DND-41 (cell line): ENCODE results near the gene SLC15A1.

Experiments
- EZH2 ChIP-seq: IDR thresholded peaks from 3 replicates; pipeline ENCODE4 v1.6.1; 2012; ENCODE audit warnings: borderline replicate concordance, low read depth, mild to moderate bottlenecking, moderate library complexity, low read length, inconsistent platforms; ENCODE audit not compliant: severe bottlenecking
- TF ChIP-seq, protein P1 (sequence below): IDR thresholded peaks from 2 replicates; pipeline ENCODE4 v1.5.1; 2012; ENCODE audit warnings: borderline replicate concordance, low read length, moderate library complexity, mild to moderate bottlenecking; ENCODE audit not compliant: poor library complexity, severe bottlenecking; ENCODE audit errors: extremely low read depth

DNA sequence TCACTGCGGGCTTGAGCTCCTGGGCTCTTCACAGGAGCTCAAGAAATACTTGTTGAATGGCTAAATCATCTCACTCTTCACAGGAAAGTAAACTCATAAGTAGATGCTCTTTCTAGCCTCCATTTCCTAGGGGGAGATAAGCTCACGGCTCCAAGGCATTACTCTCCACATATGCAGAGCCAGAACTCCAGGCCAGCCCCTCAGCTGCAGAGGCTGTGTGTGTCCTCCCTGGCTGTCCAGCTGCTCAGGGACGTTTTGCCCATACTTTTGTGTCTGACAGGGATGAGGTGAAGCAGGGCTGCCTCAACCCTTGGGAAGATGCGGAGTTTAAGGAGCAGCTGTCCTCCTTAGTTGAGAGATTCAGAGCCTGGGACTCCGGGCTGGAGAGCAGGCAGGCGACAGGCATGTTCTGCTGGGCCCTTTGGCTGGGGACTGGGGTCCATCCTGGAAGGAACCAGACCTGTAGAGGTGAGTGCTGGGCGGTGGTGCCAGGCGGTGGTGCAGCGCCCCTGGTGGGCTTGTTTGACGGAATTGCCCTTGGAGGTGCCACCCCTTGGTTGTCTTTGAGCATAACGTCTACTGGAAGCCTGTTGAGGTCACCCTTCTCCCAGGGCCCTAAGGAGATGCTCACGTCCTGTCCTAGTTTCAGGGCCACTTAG, 20.5 kb upstream of the SLC15A1 start:
- TF ChIP-seq, protein P1, sequence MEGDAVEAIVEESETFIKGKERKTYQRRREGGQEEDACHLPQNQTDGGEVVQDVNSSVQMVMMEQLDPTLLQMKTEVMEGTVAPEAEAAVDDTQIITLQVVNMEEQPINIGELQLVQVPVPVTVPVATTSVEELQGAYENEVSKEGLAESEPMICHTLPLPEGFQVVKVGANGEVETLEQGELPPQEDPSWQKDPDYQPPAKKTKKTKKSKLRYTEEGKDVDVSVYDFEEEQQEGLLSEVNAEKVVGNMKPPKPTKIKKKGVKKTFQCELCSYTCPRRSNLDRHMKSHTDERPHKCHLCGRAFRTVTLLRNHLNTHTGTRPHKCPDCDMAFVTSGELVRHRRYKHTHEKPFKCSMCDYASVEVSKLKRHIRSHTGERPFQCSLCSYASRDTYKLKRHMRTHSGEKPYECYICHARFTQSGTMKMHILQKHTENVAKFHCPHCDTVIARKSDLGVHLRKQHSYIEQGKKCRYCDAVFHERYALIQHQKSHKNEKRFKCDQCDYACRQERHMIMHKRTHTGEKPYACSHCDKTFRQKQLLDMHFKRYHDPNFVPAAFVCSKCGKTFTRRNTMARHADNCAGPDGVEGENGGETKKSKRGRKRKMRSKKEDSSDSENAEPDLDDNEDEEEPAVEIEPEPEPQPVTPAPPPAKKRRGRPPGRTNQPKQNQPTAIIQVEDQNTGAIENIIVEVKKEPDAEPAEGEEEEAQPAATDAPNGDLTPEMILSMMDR = peak; percentile 9
- TF ChIP-seq EZH2 = no peak
